Natural killer cell (primary cell): ENCODE data around the gene PROK1. TPM values are rescaled to one million over a fixed set of nuclear protein-coding genes. Genes with fewer than 3 reads are reported as not detected.
"Not testable (repeated sequence)": the region's sequence is repeated elsewhere in the genome, so short reads cannot be mapped to it uniquely, and the experiment has no call there.

Source experiments
- ATAC-seq, 3 donors: fragments of 150-1000 bp in 2 of 3; fragments of 200-7000 bp in 1 of 3; cut with Tn5 transposase; 1 replicate in 1 of 3; 2 replicates in 2 of 3; pipeline ENCODE4 v1.10.0; 2021; ENCODE audit warnings: mild to moderate bottlenecking in 2 of 3, moderate library complexity in 2 of 3
- DNase-seq, 2 donors: peaks; one replicate each; pipeline versions ENCODE4 v3.0.0 to v3.0.0-alpha.2; 2013 to 2021; ENCODE audit warnings: mixed read lengths in 1 of 2
- H3K27ac ChIP-seq: one replicate; pipeline ENCODE4 v1.5.1; 2013; ENCODE audit warnings: mild to moderate bottlenecking, low read length
- H3K27me3 ChIP-seq: one replicate; pipeline ENCODE4 v1.6.1; 2013; ENCODE audit warnings: low read length; ENCODE audit not compliant: control insufficient read depth, insufficient read depth
- H3K36me3 ChIP-seq: one replicate; pipeline ENCODE4 v1.6.1; 2013; ENCODE audit warnings: low read length; ENCODE audit not compliant: control insufficient read depth, insufficient read depth
- H3K4me1 ChIP-seq: one replicate; pipeline ENCODE4 v1.6.1; 2013; ENCODE audit warnings: low read length; ENCODE audit not compliant: control insufficient read depth, insufficient read depth
- H3K4me3 ChIP-seq: one replicate; pipeline ENCODE4 v1.5.1; 2013; ENCODE audit warnings: low read length
- H3K9me3 ChIP-seq: one replicate; pipeline ENCODE4 v1.6.1; 2013; ENCODE audit warnings: low read length; ENCODE audit not compliant: control insufficient read depth, insufficient read depth
- H3K27ac Mint-ChIP-seq, 2 donors: one replicate each; pipeline ENCODE4 v1.8.0; 2022; ENCODE audit warnings: mild to moderate bottlenecking in 2 of 2, mixed read lengths in 2 of 2, moderate library complexity in 1 of 2
- H3K27me3 Mint-ChIP-seq, 2 donors: one replicate each; pipeline ENCODE4 v1.8.0; 2022; ENCODE audit warnings: low read depth in 2 of 2, mixed read lengths in 2 of 2
- H3K36me3 Mint-ChIP-seq: one replicate; pipeline ENCODE4 v1.8.0; 2022; ENCODE audit warnings: mixed read lengths
- H3K4me1 Mint-ChIP-seq, 2 donors: one replicate each; pipeline ENCODE4 v1.8.0; 2022; ENCODE audit warnings: mixed read lengths in 2 of 2
- H3K4me3 Mint-ChIP-seq: one replicate; pipeline ENCODE4 v1.8.0; 2022; ENCODE audit warnings: mild to moderate bottlenecking, moderate library complexity, mixed read lengths
- H3K9me3 Mint-ChIP-seq, 2 donors: one replicate each; pipeline ENCODE4 v1.8.0; 2022; ENCODE audit warnings: mixed read lengths in 2 of 2
- CTCF ChIP-seq: fragments of 200-600 bp; IDR thresholded peaks from one replicate; pipeline ENCODE4 v1.8.0; 2022; ENCODE audit warnings: antibody characterized with exemption
- WGBS: methylation state at CpG from one replicate; pipeline ENCODE4 v1.1.7; 2013; ENCODE audit warnings: missing lambda C conversion rate; ENCODE audit not compliant: insufficient coverage; 5-methylcytosine and 5-hydroxymethylcytosine counted together
- intact Hi-C: fragments of 100-400 bp; cut with micrococcal nuclease; formaldehyde crosslinking; loops from one replicate; pipeline ENCODE4 v1.14.2; 2022
- total RNA-seq, 4 donors: library from RNA; stranded (reverse); fragments of 120-200 nt in 1 of 4; gene quantifications; one replicate each; pipeline versions ENCODE4 v1.2.3 to v1.2.4, GENCODE V29; 2013 to 2022

Gene PROK1
- total RNA-seq, 3 donors from 2014 or later (not counting 1 experiment from before 2014, with no cell fraction given), result not detected

GRCh38 chr1:110411173-110411735, 39.7 kb upstream of the PROK1 start:
- H3K9me3 Mint-ChIP-seq, result no peaks in the 10 kb centered on the region
- H3K36me3 ChIP-seq, result no peaks in the 10 kb centered on the region
- intact Hi-C loops, result no loop called here
- H3K27ac Mint-ChIP-seq, result no peak overlapping the region
- no peak overlapping the region for H3K27ac ChIP-seq
- ATAC-seq, result no peak
- H3K27me3 Mint-ChIP-seq, result no peaks in the 10 kb centered on the region
- H3K27me3 ChIP-seq, result no peaks in the 10 kb centered on the region
- H3K4me1 ChIP-seq, result peaks cover 16% of the 10 kb centered on the region
- no peak overlapping the region for H3K4me3 ChIP-seq
- WGBS, result 93% methylated on average over 7 of the region's 7 CpGs
- no peaks in the 10 kb centered on the region for H3K36me3 Mint-ChIP-seq
- no peak for TF ChIP-seq CTCF
- H3K4me1 Mint-ChIP-seq, result peaks cover 19 to 25% of the 10 kb centered on the region in 2 donors
- H3K9me3 ChIP-seq, result no peaks in the 10 kb centered on the region
- no peak for DNase-seq
- no peak overlapping the region for H3K4me3 Mint-ChIP-seq

- ATAC-seq (peak; percentile 38 to 55 (median 54)), DNase-seq (peak; percentile 38 to 78)
- Mint-ChIP-seq H3K4me1 (peaks cover 12 to 13% of the 10 kb centered on the region in 2 donors), H3K27me3 (no peaks in the 10 kb centered on the region), H3K36me3 (no peaks in the 10 kb centered on the region), H3K4me3 (no peak overlapping the region), H3K9me3 (no peaks in the 10 kb centered on the region), H3K27ac (no peak overlapping the region)
- H3K4me3 ChIP-seq, result no peak overlapping the region
- H3K36me3 ChIP-seq, result no peaks in the 10 kb centered on the region
- no peak overlapping the region for H3K27ac ChIP-seq
- H3K9me3 ChIP-seq, result no peaks in the 10 kb centered on the region
- H3K4me1 ChIP-seq, result peaks cover 9% of the 10 kb centered on the region
- intact Hi-C loops, result loop anchor here (1.0 kb wide), 1 partner anchor 48 kb away; no protein-coding TSS in a partner anchor
- TF ChIP-seq CTCF, result peak; percentile 63
- 37% methylated on average over 4 of the region's 4 CpGs for WGBS
- H3K27me3 ChIP-seq, result no peaks in the 10 kb centered on the region
Observed at GRCh38 chr1:110412576-110412975, 38.4 kb upstream of the PROK1 start.

- H3K9me3 ChIP-seq, H3K4me3 ChIP-seq, H3K27me3 Mint-ChIP-seq, DNase-seq, H3K27ac ChIP-seq, H3K4me1 ChIP-seq, ATAC-seq, H3K27ac Mint-ChIP-seq, intact Hi-C loops, H3K27me3 ChIP-seq, H3K4me3 Mint-ChIP-seq, H3K9me3 Mint-ChIP-seq, H3K36me3 Mint-ChIP-seq, H3K36me3 ChIP-seq, H3K4me1 Mint-ChIP-seq: not testable (repeated sequence)
- 17% methylated on average over 1 of the region's 1 CpG for WGBS
Observed at GRCh38 chr1:110413045-110413444, 37.9 kb upstream of the PROK1 start.

GRCh38 chr1:110418729-110419128, 32.2 kb upstream of the PROK1 start:
- H3K36me3 ChIP-seq, result no peaks in the 10 kb centered on the region
- no peak overlapping the region for H3K4me3 ChIP-seq
- Mint-ChIP-seq H3K27ac (no peak overlapping the region), H3K9me3 (no peaks in the 10 kb centered on the region), H3K4me1 (no peaks in the 10 kb centered on the region), H3K4me3 (no peak overlapping the region), H3K27me3 (peaks cover 2 to 4% of the 10 kb centered on the region in 2 donors), H3K36me3 (no peaks in the 10 kb centered on the region)
- TF ChIP-seq CTCF, result no peak
- no peaks in the 10 kb centered on the region for H3K4me1 ChIP-seq
- H3K27ac ChIP-seq, result no peak overlapping the region
- intact Hi-C loops, result no loop called here
- WGBS, result 80% methylated on average over 1 of the region's 1 CpG
- H3K27me3 ChIP-seq, result no peaks in the 10 kb centered on the region
- ATAC-seq (no peak), DNase-seq (no peak)
- no peaks in the 10 kb centered on the region for H3K9me3 ChIP-seq
